ENCODE data around the gene SERPINE2.
A peak's percentile ranks its signal among the peaks of the same experiment; 100 is the strongest.

Gene SERPINE2

GRCh38 chr2:224042191-224042696 is 3.2 kb upstream of the SERPINE2 start:
- DNase-seq: no peak

GRCh38 chr2:224041554-224041953 is 2.5 kb upstream of the SERPINE2 start:
- no peak for DNase-seq

DNA sequence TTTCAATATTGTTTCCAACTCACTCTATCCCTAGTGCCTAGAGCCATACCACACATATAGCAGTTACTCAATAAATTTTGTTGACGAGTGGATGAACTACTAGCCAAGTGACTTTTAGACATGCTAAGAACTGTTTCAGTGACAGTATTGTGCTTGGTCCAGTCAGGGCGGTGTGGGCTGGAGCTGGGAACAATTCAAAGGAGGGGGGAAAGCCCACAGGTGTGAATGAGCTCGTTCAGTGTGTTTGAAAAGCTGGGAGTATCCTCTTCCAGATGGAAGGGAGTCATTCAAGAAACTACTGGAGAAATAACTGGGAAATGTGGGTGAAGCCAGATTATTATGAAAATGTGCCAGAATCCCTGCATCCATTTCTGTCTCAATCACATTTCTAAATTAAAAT is 1.7 kb upstream of the SERPINE2 start:
- no peak for DNase-seq

DNA sequence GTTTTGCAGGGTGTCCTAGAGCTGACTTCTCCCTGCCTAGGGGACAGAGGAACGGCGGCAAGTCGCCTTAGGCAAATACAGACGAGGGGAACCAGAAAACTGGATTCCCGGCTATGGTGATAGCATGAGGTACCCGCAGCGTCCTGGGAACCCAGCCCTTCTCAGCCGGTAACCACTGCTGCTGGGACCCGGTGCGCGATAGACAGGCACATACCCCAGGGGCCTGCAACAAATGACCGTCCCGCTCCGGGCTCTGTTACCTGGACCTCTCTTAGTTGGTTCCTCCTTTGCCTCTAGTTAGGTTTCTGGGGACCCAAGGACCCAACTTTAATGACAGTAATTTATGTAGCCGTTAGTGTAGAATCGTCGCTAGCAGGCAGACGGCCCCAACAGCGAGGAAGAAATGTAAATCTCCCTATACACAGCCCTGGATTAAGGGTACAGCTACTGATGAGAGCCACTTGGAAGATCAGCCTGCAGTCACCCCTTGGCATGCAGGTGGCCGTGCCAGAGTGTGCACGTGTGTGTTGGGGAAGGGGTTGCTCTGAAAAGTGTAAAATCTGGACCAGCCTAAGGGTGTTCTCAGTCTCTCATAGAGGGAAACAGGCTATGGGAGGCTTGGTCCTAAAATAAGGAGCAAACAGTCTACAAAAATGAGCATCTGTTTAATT is 819 bp upstream of the SERPINE2 start:
- no peak for DNase-seq

DNA sequence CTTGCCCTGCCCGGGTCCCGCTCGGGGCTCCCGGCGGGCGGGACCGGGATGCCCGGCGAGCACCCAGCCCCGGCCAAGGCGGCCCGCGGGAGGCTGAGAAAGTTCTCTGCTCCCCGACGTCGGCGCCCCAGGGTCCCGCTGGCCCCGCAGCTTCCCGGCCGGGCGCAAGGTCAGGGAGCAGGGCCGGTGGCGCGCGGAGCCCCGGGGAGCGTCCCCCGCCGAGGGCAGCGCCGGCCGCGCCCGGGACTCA is 331 bp downstream of the SERPINE2 start:
- no peak for DNase-seq

DNA sequence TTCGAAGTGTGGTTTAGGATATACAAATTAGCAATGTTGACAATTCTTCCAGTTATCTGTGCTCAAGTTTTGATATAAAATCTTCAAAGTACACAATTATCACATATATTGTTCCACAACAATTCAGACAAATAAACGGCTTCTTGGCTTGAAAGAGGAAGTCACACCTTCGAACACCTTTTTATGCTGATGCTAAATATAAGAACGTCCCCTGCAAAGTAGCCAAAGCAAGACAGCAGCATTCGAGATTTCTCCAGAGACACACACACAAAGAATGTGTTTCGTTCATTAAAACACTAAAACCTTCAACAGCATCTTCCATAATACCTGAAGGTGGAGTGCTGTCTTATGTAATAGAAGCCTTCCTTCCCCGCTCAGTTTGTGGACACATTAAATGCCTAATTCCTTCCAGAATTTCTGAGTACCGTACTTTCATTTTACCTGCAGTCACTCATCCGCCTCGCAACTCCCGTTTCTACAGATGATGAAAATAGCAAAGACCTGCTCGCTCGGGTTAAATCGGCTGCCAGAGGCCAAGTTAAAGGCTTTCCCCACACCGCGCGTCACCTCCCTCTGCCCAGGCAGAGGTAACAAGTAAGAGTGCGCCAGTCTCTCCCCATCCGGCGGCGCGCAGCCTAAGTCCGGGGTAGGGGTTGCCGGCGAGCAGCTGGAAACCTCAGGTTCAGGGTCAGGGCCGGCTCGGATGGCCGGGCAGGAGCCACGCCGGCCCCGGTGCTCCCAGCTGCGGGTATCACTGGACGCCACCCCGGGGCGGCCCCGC is 847 bp downstream of the SERPINE2 start:
- DNase-seq: peak; percentile 26

DNA sequence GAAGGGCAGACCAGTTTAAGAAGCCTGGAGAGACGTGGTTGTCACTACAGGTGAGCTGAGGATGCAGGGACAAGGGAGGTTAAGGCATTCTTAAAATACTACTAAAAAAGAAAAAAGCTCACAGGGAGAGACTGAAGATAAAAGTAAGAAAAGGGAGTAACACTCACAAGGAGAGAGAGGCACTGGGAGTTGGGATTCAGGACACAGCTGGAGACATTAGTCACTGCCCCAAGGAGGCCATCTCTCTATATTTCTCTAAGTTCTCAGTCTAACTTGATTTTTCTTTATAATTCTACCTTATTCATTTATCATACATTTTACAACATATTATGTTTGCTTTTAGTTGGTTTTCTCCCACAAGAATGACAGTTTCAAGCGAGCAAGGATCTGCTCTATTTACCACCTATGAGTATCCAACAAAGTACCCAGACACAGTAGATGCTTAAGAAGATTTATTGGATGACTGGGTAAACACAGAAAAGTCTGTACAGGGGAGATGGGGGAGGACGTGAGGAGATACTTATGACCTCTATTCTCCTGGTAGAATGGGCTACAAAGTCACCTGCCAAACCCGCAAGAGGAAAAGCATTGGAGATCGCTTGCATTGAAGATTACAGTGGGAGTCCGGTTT is 2.2 kb downstream of the SERPINE2 start:
- no peak for DNase-seq

DNA sequence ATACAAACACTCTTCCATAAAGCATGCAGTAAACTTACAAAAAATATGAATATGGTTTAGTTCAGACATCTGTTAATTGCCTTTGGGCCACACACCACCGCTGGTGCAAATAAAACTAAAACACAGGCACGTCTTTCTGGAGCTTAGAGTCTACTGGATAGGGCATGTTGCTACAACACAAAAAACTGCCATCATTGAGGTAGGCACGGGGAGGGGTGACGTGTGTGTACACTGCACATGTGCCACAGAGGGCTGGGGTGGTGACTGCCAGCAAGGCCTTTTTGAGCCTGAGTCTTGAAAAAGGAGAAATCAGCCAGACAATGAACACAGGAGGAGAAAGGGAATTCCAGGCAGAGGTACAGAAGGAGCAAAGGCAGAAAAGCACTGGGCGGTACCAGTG is 5.1 kb downstream of the SERPINE2 start:
- DNase-seq: no peak

GRCh38 chr2:224033601-224034000 is 5.5 kb downstream of the SERPINE2 start:
- no peak for DNase-seq

DNA sequence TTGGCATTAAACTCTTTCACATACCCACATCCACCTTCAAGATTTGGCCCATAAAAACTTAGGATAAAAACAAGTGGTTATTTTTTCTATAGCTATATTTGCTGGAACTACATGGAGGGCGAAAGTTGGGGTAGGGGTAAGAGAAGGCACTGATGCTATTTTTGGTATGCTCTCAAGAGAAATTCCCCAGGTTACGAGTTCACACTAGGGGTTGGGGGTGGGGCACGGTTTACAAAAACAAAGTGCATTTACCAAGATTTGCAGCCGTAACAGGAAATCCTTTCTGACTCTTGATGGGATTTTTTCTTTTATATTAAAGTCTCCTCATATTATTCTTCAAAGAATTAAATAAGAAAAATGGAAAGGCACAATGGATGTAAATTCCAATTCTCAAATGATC is 6.8 kb downstream of the SERPINE2 start:
- DNase-seq: no peak

DNA sequence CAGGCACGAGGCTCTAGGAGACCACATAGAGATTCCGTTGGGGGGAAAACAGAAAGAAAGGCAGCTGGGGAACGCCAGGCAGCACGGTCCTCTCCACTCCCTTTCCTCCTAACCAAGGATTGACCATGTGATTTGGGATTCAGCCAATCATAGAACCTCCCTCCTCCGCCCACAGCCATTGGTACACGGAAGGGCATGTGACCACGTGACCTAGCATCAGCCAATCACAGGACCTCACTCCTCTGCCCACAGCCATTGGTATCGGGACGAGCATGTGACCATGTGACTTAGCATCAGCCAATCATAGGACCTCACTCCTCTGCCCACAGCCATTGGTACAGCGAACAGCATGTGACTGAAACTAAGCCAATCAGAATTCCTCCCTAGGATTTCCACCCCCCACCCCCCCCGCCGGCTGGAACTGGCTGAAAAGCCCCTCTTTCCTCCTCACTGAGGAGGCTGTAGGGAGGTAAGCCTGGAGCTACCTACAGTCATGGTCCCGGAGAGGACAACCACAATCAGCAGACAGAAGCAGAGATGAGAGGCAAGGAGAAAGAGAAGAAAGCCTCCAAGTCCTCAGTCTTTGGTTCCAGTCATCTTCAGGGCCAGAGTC is 7.6 kb downstream of the SERPINE2 start:
- no peak for DNase-seq

- no peak for DNase-seq
These were observed 8.3 kb downstream of the SERPINE2 start for GRCh38 chr2:224030786-224031185.

GRCh38 chr2:224029876-224030275 is 9.2 kb downstream of the SERPINE2 start:
- DNase-seq: no peak

- no peak for DNase-seq
These were observed 11.2 kb downstream of the SERPINE2 start for GRCh38 chr2:224027931-224028330.

GRCh38 chr2:224027070-224027469 is 12.0 kb downstream of the SERPINE2 start:
- no peak for DNase-seq

DNA sequence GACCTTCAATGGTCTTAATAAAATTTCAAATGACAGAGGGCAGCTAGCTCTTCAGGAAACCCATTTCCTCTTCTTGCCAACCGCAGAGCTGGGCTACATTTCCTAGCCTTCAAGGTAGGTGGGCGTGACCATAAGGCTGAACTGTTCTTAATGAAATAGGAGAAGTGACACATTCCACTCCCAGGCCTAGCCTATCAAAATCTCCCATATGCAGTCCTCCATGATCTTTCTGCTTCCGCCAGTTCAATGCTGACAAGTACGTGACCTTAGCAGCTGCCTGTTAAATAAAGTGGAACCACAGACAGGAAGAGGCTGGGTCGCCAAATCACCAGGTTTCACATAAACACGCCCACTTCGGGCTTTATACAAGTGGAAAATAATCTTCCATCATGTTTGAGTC is 13.2 kb downstream of the SERPINE2 start:
- DNase-seq: peak; percentile 72

DNA sequence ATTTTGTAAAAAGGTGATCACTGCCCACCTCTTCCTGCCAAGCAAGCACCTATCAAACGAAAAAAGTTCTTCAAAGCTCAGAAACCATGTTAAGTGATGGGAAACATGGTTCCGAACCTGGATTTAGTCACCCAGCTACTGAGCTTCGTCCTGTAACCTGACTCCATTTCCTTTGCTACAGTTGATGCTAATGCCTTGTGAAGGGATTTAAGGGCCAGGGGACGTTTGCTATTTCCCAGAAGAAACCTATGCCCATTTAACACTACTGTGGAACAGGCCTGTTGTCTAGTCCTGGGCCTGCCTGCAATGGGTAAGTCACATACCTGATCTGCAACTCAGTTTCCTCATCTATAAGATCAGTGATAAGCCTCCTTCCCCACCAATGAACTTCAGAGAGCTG is 14.8 kb downstream of the SERPINE2 start:
- no peak for DNase-seq

GRCh38 chr2:224023188-224023587 is 15.9 kb downstream of the SERPINE2 start:
- no peak for DNase-seq

DNA sequence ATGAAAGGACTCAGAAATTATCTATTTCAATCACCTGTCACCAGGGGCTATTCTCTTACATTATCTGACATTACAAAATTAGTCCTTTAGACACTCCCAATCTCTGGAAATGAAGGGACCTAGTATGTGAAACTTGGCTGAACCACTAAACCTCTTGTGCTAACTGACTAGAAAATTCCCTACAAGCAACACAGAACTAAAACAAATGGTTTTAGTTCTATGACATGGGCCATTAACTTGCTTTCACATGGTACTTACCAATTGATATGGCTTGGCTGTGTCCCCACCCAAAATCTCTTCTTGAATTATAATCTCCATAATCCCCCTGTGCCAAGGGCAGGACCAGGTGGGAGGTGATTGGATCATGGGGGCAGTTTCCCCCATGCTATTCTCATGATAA is 16.6 kb downstream of the SERPINE2 start:
- no peak for DNase-seq

DNA sequence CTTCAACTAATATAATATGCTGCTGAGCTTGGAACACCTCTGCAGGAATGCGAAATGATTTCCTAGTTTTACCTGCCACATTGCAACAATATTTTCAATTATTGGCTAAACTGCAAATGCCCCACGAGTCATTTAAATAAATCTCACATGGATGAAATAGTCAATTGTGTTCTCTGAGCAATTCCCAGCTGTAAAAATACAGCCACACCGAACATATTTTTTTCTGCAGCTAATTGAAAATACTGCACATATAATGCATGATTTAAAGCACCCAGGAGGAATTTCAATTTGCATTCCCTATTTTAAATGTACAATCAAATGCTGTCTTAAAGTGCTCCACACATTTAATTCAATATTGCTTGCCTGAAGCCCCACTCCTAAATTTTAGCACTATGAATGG is 18.6 kb downstream of the SERPINE2 start:
- DNase-seq: no peak

GRCh38 chr2:224017957-224018356 is 21.1 kb downstream of the SERPINE2 start:
- no peak for DNase-seq

GRCh38 chr2:224016963-224017362 is 22.1 kb downstream of the SERPINE2 start:
- no peak for DNase-seq

DNA sequence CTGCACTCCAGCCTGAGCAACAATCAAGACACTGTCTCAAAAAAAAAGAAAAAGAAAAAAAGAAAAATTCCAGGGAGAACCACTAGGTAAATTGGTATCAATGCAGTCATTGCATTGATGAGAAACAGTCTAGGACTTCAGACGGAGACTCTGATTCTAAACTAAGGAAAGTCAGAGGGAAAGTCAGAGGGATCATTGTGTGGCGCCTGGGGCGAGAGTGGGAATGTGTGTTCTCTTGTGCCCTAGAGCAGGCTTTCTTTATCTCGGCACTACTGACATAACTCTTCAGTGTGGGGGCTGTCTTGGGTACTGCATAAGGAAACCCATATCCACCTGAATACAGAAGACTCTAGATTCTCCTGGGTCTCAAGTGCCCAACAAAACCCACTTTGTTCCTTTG is 24.8 kb downstream of the SERPINE2 start:
- no peak for DNase-seq

GRCh38 chr2:224011837-224012236 is 27.2 kb downstream of the SERPINE2 start:
- no peak for DNase-seq
